Measurements from ENCODE around the gene AXIN1. TPM values are rescaled to one million over a fixed set of nuclear protein-coding genes. Genes with fewer than 3 reads are reported as not detected.

Gene AXIN1
- polyA plus RNA-seq, 2 of the 4 experiments (the other 2 are of a cell fraction): 8.7 to 19.3 TPM

DNA sequence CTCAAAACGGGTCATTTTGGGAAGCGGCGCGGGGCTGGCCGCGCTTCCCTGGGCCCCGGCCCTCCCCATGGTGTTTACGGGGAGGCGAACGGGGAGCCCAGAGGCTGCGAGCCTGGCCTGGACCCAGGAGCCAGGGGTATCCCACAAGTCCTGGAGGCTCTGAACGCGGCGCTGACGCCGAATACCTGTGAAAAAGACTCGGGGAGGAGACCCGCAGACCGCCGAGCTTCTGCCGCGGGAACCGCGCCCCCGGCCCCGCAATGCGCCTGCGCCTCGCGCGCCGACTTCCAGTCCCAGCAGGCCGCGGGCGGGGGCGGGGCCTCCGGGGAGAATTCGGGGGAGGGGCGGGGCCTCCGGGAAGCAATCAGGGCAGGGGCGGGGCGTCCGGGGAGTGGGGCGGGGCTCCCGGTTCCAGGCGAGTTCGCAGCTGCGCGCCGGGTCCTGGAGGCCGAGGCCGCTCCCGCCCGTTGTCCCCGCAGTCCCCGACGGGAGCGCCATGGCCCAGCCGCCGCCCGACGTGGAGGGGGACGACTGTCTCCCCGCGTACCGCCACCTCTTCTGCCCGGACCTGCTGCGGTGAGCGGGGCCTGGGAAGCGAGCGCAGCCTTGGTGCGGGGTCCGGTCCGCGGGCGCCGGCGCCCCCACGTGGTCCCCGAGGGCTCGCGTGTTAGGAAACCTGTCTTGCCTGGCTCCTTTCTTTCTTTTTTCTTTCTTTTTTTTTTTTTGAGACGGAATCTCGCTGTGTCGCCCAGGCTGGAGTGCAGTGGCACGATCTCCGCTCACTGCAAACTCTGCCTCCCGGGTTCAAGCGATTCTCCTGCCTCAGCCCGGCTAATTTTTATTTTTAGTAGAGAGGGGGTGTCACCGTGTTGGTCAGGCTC is 49.2 kb upstream of the AXIN1 start, which contains the start of gene DECR2:
DECR2 (plus strand) TSS at position 418 of the 881 bp plus-strand sequence; CDS start at position 497, 79 bp downstream.
- Histone ChIP-seq H3K4me1 (peaks cover 37% of the 10 kb centered on the region), H3K4me3 (peak within 1 kb of the TSS; percentile 64), H3K4me2 (peak within 1 kb of the TSS; percentile 84), H3K27ac (peak within 1 kb of the TSS; percentile 81 to 88), H3K9me3 (no peaks in the 10 kb centered on the region)
- peak; percentile 57 to 76 for ATAC-seq
- DNase-seq (ENCODE audit: low read depth in 1 of 2, low spot score in 1 of 2): peak; percentile 80 to 93
- ChIA-PET CTCF (interaction anchor here (0.6 to 2.3 kb wide), 8 partner anchors 9 to 339 kb away, joined by 3 to 14 read pairs (median 4); partner anchors contain the start of gene RAB11FIP3), POLR2A (interaction anchor here (0.6 to 1.7 kb wide), 10 partner anchors 12 to 330 kb away, joined by 3 to 6 read pairs (median 4); partner anchors contain the start of genes MRPL28 and RAB11FIP3)
- FAIRE-seq: no peak
- TF ChIP-seq NPAS2 (CRISPR knock-in tag; IDR thresholded peaks at IDR 0.05; ENCODE audit: borderline replicate concordance): no peak
- TF ChIP-seq, protein P1, sequence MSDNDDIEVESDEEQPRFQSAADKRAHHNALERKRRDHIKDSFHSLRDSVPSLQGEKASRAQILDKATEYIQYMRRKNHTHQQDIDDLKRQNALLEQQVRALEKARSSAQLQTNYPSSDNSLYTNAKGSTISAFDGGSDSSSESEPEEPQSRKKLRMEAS (IDR thresholded peaks at IDR 0.05): peak; percentile 81
- TF ChIP-seq NR3C1 (IDR thresholded peaks at IDR 0.05): no peak
- TF ChIP-seq MYC (IDR thresholded peaks at IDR 0.05; ENCODE audit: borderline replicate concordance, low read length): peak; percentile 78; the same call in 1 of the 2 replicates
- TF ChIP-seq POLR2AphosphoS2 (conservative IDR thresholded peaks at IDR 0.05; ENCODE audit: low read length): peak; percentile 60; the same call in 1 of the 2 replicates
- no peak for TF ChIP-seq ZFP36 (IDR thresholded peaks at IDR 0.05; ENCODE audit: borderline replicate concordance, partially characterized antibody)
- TF ChIP-seq RNF2 (IDR thresholded peaks at IDR 0.05; ENCODE audit: borderline replicate concordance, low read depth): 0 out of 2 replicates have a peak, but pooled peaks have one; percentile 36
- TF ChIP-seq, protein P2, sequence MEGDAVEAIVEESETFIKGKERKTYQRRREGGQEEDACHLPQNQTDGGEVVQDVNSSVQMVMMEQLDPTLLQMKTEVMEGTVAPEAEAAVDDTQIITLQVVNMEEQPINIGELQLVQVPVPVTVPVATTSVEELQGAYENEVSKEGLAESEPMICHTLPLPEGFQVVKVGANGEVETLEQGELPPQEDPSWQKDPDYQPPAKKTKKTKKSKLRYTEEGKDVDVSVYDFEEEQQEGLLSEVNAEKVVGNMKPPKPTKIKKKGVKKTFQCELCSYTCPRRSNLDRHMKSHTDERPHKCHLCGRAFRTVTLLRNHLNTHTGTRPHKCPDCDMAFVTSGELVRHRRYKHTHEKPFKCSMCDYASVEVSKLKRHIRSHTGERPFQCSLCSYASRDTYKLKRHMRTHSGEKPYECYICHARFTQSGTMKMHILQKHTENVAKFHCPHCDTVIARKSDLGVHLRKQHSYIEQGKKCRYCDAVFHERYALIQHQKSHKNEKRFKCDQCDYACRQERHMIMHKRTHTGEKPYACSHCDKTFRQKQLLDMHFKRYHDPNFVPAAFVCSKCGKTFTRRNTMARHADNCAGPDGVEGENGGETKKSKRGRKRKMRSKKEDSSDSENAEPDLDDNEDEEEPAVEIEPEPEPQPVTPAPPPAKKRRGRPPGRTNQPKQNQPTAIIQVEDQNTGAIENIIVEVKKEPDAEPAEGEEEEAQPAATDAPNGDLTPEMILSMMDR (IDR thresholded peaks at IDR 0.05): peak; percentile 67
- TF ChIP-seq, protein P3, sequence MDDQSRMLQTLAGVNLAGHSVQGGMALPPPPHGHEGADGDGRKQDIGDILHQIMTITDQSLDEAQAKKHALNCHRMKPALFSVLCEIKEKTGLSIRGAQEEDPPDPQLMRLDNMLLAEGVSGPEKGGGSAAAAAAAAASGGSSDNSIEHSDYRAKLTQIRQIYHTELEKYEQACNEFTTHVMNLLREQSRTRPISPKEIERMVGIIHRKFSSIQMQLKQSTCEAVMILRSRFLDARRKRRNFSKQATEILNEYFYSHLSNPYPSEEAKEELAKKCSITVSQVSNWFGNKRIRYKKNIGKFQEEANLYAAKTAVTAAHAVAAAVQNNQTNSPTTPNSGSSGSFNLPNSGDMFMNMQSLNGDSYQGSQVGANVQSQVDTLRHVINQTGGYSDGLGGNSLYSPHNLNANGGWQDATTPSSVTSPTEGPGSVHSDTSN (IDR thresholded peaks at IDR 0.05): peak; percentile 3
- no peak for TF ChIP-seq HOXB5 (CRISPR knock-in tag; IDR thresholded peaks at IDR 0.05)
- TF ChIP-seq, protein P4, sequence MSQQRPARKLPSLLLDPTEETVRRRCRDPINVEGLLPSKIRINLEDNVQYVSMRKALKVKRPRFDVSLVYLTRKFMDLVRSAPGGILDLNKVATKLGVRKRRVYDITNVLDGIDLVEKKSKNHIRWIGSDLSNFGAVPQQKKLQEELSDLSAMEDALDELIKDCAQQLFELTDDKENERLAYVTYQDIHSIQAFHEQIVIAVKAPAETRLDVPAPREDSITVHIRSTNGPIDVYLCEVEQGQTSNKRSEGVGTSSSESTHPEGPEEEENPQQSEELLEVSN (IDR thresholded peaks at IDR 0.05; ENCODE audit: borderline replicate concordance, low read depth): peak; percentile 66; the same call in 1 of the 2 replicates
- TF ChIP-seq PHF8 (IDR thresholded peaks at IDR 0.05; ENCODE audit: borderline replicate concordance, low read depth): peak; percentile 70
- TF ChIP-seq TP53 (CRISPR knock-in tag; IDR thresholded peaks at IDR 0.05): peak; percentile 69; the same call in 1 of the 2 replicates
- peak; percentile 74 to 96 for TF ChIP-seq JUN (IDR thresholded peaks at IDR 0.05)
- TF ChIP-seq SMC3 (IDR thresholded peaks at IDR 0.05): peak; percentile 57; the same call in 1 of the 3 replicates
- TF ChIP-seq, protein P5, sequence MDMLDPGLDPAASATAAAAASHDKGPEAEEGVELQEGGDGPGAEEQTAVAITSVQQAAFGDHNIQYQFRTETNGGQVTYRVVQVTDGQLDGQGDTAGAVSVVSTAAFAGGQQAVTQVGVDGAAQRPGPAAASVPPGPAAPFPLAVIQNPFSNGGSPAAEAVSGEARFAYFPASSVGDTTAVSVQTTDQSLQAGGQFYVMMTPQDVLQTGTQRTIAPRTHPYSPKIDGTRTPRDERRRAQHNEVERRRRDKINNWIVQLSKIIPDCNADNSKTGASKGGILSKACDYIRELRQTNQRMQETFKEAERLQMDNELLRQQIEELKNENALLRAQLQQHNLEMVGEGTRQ (IDR thresholded peaks at IDR 0.05): peak; percentile 57; the same call in 1 of the 2 replicates
- peak; percentile 35 to 47; a peak in 3 of 5 replicates for TF ChIP-seq RAD21 (conservative IDR thresholded peaks at IDR 0.05 in 1 of 2, IDR thresholded peaks at IDR 0.05 in 1 of 2)
- TF ChIP-seq, protein P6, sequence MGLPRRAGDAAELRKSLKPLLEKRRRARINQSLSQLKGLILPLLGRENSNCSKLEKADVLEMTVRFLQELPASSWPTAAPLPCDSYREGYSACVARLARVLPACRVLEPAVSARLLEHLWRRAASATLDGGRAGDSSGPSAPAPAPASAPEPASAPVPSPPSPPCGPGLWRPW (IDR thresholded peaks at IDR 0.05): no peak
- peak; percentile 86 for TF ChIP-seq POLR2A (IDR thresholded peaks at IDR 0.05; ENCODE audit: low read length)
- no peak for TF ChIP-seq SREBF2 (IDR thresholded peaks at IDR 0.05)
- TF ChIP-seq, protein P7, sequence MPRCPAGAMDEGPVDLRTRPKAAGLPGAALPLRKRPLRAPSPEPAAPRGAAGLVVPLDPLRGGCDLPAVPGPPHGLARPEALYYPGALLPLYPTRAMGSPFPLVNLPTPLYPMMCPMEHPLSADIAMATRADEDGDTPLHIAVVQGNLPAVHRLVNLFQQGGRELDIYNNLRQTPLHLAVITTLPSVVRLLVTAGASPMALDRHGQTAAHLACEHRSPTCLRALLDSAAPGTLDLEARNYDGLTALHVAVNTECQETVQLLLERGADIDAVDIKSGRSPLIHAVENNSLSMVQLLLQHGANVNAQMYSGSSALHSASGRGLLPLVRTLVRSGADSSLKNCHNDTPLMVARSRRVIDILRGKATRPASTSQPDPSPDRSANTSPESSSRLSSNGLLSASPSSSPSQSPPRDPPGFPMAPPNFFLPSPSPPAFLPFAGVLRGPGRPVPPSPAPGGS (IDR thresholded peaks at IDR 0.05): peak; percentile 58; the same call in 2 of the 3 replicates
- no peak for TF ChIP-seq FOXS1 (CRISPR knock-in tag; IDR thresholded peaks at IDR 0.05)
- 0 out of 2 replicates have a peak, but pooled peaks have one; percentile 65 for TF ChIP-seq TFCP2L1 (CRISPR knock-in tag; IDR thresholded peaks at IDR 0.05)
- 0 out of 2 replicates have a peak, but pooled peaks have one; percentile 9 for TF ChIP-seq KDM5A (IDR thresholded peaks at IDR 0.05)
- under 1% methylated on average over 35 of the region's 91 CpGs for WGBS (ENCODE audit: missing lambda C conversion rate)
